Fibroblast of skin of scalp (primary cell): Measurements from ENCODE around the gene FOXA3.
"Not testable (repeated sequence)": the region's sequence is repeated elsewhere in the genome, so short reads cannot be mapped to it uniquely, and the experiment has no call there.

Source experiments
- DNase-seq: peaks from one replicate; pipeline ENCODE4 v3.0.0-alpha.2; 2013

FOXA3 gene

DNA sequence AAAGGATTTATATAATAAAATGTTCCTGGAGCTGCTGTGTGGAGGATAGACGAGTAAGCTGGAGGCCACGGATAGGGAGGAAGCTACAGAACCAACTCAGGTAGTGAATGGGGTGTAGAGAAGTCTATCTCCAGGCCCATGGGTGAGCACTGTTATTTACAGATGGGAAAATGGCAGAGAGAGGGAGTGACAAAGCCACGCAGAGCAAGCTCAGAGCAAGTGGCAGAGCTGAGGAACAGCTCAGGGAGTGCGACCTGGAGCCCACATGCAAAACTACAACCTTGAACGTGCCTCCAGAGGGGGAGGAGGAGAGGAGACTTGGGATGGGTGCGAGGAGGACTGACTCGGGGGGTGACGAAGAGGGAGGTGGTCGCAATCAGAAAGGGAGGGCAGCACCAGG lies 35.6 kb upstream of the FOXA3 start:
- DNase-seq: no peak

DNA sequence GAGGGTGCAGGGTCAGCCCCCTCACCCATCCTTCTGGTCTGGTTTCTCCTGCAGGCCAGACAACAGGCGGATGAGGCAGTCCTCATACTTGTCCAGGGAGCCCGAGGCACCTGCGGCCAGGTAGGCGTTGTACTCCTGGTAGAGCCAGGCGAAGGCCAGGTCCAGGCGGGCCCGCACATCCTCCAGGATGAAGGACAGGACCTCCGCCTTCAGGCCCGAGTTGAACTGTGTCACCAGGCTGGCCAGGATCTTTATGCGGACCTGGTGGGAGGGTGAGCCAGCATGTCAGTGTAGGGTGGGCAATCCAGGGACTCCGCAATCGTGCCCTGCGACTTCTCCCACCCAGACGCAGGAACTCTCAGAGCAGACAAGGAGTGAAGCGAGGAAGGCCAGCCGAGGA lies 35.2 kb upstream of the FOXA3 start:
- no peak for DNase-seq

DNA sequence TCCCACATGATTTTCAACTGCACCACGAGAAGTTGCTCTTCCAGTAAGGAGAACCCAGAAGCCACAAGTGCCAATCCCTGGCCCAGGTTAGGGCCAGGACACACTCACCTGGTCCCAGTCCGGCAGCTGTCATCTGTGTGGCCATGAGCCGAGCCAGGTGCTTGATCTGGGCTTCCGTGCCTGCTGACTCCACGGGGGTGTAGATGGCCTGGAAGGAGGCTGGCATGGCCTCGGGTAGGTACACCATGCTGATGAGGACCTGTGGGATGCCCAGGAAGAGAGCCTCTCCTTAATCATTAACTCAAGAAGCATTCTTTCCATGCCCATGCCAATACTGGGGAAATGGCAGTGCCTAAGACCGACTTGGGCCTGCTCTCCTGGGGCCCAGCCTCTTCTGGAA lies 29.2 kb upstream of the FOXA3 start:
- DNase-seq: no peak

DNA sequence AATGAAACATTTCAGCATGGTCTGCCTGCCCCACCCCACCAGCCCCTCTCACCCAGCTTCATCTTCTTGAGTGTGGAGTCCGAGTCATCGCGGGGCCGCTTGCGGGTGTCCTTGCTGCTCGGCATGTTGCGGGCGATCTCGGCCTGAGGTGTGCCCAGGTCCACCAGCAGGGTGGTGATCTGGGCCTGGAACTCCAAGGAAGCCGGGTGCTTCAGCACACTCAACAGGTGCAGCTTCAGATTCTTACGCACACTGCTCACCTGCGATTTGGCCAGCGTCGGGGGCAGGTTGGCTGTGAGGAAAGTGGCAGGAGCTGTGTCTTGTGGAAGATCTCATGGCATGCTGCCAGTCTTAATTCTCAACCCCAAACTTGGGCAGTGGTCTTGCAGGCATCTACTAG lies 21.9 kb upstream of the FOXA3 start:
- DNase-seq: no peak

DNA sequence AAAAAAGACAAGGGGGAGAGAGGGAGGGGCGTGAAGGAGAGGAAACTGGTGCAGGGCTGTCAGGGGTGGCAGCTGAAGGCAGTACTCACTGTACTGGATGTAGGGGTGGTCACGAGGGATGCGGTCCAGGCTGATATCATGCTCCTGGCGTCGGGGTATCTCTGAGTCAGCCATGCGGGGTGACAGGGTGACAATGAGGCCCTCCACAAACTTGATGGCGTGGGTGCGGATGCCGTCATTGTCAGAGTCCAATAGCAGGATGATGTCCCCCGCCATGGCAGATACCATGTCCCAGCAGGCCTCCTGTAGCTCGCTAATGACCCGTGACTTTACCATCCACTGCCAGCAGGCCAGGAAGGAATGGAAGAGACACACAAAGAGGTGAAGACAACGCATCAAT lies 16.5 kb upstream of the FOXA3 start:
- DNase-seq: no peak

DNA sequence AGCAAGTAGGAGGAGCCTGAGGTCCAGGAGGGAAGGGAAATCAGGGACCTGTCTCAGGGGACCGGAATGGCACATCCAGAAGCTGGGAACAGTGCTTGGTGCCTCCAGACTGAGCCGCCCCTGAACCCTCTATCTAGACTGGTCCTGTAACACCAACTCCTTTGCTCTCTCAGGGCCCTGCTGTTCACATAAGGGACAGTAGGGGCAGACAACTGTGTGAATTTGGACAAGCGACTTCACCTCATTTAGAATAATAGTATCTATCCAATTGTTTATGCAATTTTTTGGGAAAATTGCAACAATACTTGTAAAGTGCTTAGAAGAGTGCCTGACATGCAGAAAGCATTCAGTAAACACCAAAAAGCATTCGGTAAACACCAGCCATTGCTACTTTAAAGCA lies 15.2 kb upstream of the FOXA3 start:
- no peak for DNase-seq

DNA sequence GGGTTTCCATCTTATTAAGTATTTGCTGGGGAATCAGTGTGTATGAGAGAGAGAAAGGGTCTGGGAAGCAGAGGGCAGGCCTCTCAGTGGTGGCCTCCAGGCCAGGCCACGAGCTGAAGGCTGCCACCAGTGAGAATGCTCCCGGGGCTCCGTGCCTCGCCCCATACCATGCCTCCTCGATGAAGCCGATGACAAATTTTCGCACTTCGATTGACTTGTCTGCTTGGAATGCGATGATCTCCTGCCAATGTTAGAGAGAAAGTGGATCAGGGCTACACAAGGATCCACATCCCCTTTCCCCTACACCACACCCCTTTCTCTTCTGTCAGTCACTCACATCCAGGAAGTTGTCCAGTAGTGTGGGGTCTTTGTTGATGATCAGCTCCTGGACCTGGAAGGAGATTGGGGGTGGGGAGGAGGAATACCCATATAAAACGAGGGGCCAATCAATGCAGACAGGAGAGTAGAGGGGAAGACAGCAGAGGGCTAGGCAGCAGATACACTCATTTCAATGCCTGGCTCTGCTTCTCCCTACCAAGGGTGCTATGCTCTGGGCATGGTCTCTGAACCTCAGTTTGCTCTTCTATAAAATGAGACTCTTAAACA lies 11.9 kb upstream of the FOXA3 start:
- DNase-seq: peak; percentile 53

DNA sequence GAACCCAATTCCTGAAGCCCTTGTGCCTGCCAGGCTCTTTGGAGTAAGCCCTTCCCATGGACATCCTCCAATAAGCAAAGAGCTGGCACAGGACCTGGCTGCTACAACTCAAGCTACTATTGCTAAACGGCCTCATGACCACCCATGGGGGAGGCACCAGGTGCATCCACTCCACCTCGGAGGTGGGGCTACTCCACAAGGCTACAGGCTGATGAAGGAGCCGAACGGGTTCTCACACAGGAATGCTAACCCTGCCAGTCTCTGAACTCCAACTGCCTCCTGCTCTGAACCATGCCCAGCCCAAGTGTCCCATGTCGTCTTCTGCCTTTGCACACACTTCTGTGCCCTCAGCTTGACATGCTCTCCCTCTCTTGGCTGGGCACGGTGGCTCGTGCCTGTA lies 11.1 kb upstream of the FOXA3 start:
- no peak for DNase-seq

DNA sequence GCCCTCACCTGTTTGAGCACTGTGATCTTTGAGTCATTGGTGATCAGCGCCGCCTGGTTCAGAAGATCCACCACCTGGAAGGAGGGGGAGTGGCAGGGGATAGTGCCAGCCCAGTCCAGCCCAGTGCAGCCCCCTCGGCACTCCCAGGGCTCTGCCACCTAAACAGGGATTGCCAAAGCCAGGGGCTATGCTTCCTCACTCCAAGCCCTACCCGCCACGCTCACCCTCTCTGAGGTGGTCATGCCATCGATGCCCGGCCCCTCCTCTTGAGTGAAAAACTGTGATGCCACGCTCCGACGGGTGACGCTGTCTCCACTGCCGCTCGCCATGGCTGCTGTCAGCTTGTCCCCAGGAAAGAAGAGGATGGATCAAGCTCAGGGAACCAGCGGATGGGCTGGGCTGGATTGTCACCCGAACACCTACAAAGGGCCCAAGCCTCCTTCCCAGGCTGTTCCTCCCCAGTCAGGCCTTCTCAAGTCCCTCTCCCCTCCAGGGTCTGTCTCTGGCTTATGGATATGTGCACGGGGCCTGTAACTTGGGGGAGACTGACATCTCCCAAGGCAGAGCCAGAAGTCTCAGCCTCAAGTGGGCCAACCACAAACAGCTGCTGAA lies 9.9 kb upstream of the FOXA3 start:
- no peak for DNase-seq

DNA sequence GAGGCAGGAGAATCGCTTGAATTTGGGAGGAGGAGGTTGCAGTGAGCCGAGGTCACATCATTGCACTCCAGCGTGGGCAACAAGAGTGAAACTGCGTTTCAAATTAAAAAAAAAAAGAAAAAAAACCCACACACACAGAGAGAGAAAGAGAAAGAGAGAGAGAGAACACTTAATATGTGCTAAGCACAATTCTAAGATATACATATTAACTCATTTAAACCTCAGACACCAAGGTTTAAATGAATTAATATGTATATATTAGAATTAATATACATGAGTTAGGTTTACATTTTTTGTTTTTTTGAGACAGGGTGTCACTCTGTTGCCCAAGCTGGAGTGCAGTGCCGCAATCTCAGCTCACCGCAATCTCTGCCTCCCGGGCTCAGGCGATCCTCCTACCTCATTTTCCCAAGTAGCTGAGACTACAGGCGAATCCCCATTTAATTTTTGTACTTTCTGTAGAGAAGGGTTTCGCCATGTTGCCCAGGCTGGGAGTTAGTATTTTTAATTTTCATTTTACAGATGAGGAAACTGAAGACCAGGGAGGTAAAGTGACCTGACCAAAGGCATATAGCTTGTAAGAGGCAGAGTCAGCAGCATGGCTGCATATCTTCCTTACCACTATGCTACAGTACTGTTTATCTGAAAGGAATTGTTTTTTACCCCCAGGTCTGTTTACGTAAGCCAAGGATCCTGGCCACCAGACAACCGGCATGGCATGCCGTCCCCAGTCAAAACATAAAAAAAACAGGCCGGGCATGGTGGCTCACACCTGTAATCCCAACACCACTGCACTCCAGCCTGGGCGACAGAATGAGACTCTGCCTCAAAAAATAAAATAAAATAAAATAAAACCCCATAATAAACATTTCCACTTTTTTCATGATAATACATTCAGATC lies 3.5 kb upstream of the FOXA3 start:
- no peak for DNase-seq

DNA sequence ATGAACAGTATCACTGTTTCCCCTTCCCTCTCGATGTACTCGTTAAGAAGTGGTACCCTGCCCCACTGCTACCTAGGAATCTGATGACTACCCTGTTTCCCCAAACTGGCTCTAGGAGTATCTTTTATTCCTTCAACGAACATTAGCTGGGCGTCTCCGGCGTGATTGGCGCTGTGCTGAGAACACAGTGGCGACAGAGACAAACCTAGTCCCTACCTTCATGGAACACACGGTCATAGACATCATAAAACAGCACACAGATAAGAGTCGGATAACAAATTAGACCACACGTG lies 1.9 kb upstream of the FOXA3 start:
- no peak for DNase-seq

DNA sequence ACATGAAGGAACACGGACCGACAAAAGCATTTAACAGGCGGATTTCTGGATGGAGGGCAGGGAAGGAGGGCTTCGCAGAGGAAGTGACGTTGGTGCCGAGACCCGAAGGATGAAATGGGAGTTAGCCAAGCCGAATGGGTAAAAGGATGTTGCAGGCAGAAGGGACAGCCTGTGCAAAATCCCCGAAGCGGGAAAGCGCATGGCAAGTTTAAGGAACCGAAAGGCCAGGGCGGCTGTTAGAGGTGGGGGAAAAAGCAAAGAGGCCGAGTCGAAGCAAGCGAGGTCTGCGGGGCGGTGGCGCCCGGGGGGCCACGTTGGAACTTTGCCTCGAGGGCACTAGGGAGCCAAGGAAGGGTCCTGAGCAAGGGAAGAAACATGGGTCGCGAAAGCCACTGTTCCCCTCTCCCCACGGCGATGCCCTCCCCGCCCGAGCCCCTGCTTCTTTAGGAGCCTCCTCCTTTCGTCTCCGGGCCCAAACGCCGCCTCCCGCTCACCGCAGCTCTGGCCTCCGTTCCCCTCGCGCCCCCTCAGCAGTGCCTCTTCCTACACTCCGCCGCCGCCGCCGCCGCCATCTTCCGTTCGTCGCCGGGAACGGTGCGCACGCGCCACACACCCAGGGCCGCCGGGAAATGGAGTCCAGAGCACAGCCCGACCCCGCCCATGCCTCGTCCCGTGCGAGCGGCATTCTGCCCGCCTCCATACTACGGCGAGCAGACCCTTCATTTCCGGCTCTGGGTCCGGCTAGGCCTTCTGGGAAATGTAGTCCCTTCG lies 1.4 kb upstream of the FOXA3 start, which contains the start of gene SYMPK:
TSS of gene SYMPK (minus strand) at position 584 of the 771 bp plus-strand sequence. CDS start 8,652 bp downstream, outside the sequence.
- peak; percentile 99 for DNase-seq

DNA sequence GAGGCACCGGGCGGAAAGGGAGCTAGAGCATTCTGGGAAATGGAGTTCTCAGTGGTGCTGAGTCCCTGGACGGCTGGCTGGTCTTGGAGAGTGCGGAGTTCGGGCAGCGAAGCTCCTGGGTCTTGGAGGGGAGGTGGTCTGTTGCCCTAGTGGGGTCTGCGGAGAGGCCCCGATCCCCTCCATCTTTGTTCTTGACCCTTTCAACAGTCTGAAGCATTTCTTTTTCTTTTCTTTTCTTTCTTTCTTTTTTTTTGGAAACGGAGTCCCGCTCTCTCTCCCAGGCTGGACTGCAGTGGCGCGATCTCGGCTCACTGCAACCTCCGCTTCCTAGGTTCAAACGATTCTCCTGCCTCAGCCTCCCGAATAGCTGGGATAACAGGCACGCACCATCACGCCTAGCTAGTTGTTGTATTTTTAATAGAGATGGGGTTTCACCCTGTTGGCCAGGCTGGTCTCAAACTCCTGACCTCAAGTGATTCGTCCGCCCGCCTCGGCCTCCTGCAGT lies 739 bp upstream of the FOXA3 start:
- DNase-seq: no peak

DNA sequence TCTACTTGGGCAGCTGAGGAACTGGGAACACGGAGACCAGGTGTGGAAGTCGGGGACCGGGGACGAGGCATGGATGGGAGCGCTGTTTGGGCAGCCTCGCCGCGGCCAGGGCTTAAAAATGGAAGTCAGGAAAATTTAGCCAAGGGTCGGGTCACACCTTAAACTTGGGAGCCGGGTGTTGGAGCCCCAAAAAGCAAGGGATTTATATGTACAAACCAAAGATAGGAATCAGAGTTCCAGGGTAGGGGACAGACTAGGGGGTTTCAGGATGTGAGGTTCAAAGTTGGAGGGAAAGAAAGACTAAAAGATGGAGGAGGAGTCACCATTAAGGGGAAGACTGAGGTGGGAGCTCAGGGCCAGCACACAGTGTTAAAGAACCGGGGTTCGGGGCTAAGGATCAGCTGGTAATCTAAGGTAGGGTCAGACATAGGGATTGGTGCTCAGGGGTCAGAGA lies 530 bp downstream of the FOXA3 start:
- no peak for DNase-seq

DNA sequence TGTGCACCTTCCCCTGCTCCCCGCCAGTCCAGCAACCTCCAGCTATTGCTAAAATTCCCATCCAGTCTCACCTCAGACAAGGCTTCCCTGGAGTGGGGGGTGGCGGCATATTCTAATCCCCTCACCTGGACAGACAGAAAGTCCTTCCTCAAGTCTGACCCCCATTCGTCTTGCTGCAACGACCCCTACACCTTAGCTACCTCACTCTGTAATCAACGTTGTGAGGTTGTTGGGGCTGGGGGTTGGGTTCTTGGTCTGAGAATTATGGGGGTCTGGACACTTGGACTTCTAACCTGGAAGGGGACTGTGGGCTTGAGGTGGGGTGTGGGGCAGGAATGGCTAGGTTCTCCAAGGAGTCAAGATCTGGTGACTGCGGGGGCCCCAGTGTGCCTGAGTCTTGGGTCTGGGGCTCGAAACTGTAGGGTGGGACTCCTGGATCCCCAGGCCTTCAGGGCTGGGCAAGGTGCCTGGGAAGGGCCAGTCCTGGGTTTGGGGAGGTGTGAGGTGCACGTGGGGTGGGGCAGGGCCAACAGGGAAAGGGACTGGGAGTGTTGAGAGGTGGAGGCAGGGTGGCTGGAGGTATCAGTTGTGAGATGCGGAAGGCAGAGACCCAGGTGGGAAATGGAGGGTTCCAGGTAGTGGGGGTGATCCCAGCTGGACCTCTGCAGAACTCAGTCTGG lies 1.3 kb downstream of the FOXA3 start:
- no peak for DNase-seq

DNA sequence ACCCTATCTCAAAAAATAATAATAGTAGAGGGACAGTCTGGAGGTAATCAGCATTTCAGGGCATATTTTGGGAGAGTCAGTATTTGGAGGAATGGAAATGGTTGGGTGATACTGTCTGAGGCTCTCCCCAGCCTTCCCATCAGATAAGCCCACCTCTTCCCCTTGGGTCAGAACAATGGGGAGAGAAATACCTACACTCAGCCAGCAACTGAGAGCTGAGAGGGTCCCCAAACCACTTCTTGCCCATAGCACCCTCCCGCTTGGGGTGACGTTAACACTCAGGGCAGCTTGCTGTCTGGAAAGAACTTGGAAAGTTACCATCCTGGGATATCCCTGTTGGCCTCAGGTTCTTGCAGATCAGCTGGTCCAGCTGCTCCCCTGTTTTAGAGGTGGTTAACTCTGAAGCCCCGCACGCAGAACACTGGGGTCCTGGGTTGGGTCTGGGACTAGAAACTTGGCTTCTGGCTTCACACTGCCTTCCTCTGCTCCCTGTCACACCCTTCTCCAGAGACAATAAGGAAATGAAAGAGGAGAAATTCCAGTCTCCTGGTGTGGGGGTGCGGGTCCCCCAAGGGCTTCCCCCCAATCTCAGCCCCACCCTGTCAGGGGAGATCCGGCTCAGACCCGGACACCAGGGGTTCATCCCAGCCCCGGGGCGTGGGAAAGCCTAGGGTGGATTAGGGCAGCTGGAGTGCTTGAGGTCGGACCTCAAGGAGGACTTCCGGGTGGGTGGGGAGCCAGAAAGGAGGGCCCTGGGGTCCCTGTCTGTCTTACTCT lies 2.5 kb downstream of the FOXA3 start:
- no peak for DNase-seq

DNA sequence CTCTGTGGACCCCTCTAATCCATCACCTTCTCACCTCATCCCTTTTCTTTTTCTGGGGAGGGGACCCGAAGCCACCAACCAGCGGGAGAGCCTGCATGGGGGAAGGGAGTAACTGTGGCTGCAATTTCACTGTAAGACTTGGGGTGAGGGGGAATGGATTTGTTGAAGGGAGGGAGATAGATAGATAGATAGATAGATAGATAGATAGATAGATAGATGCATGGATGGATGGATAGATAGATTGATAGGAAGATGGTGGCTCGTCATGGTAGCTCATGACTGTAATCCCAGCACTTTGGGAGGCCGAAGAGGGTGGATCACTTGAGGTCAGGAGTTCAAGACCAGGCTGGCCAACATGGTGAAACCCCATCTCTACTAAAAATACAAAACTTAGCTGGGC lies 3.1 kb downstream of the FOXA3 start:
- DNase-seq: not testable (repeated sequence)

DNA sequence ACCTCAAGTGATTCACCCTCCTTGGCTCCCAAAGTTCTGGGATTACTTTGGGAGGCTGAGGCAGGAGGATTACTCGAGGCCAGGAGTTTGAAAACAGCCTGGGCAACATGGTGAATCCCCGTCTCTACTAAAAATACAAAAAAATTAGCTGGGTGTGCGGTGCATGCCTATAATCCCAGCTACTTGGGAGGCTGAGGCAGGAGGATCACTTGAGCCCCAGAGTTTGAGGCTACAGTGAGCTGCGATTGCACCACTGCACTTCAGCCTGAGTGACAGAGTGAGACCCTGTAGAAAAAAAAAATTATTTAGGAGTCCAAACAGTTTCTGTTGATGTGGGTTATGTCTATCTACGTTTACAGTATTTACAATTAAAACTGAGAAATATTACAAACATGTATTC lies 6.7 kb downstream of the FOXA3 start:
- DNase-seq: no peak

DNA sequence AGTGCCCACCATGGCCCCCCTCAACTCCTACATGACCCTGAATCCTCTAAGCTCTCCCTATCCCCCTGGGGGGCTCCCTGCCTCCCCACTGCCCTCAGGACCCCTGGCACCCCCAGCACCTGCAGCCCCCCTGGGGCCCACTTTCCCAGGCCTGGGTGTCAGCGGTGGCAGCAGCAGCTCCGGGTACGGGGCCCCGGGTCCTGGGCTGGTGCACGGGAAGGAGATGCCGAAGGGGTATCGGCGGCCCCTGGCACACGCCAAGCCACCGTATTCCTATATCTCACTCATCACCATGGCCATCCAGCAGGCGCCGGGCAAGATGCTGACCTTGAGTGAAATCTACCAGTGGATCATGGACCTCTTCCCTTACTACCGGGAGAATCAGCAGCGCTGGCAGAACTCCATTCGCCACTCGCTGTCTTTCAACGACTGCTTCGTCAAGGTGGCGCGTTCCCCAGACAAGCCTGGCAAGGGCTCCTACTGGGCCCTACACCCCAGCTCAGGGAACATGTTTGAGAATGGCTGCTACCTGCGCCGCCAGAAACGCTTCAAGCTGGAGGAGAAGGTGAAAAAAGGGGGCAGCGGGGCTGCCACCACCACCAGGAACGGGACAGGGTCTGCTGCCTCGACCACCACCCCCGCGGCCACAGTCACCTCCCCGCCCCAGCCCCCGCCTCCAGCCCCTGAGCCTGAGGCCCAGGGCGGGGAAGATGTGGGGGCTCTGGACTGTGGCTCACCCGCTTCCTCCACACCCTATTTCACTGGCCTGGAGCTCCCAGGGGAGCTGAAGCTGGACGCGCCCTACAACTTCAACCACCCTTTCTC lies 8.2 kb downstream of the FOXA3 start:
- DNase-seq: no peak

DNA sequence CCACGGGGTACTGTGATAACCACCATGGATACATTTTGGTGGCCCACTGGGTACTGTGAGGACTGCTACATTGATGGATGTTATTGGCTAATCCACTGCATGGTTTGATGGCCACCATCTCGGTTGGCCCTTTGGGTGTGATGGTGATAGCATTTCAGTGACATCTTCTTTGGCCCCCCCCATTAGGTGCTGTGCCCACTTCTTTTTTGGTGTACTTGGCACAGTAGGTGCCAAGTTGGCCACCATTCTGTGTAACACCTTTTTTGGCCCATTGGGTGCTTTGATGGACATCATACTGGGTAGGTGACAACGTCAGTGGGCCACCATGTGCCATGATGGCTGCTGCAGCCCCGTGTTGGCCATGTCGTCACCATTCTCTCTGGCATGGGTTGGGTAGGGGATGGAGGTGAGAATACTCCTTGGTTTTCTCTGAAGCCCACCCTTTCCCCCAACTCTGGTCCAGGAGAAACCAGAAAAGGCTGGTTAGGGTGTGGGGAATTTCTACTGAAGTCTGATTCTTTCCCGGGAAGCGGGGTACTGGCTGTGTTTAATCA lies 9.2 kb downstream of the FOXA3 start:
- DNase-seq: no peak
